Suprapubic skin (tissue), 3 donors: ENCODE measurements around the gene DGCR2.

ENCODE experiments used
- POLR2A ChIP-seq, 2 donors: fragments of 450-650 bp; IDR thresholded peaks; one replicate each; pipeline ENCODE4 v1.6.1; 2017; ENCODE audit warnings: antibody characterized with exemption in 2 of 2, mild to moderate bottlenecking in 2 of 2, moderate library complexity in 2 of 2
- TF ChIP-seq, protein P1 (sequence below), 2 donors: fragments of 200-600 bp in 1 of 2; fragments of 450-650 bp in 1 of 2; sonication (generic) in 1 of 2; IDR thresholded peaks; one replicate each; pipeline ENCODE4 v1.5.1; 2016 to 2019; ENCODE audit warnings: antibody characterized with exemption in 2 of 2, mild to moderate bottlenecking in 1 of 2, moderate library complexity in 1 of 2

DNA sequence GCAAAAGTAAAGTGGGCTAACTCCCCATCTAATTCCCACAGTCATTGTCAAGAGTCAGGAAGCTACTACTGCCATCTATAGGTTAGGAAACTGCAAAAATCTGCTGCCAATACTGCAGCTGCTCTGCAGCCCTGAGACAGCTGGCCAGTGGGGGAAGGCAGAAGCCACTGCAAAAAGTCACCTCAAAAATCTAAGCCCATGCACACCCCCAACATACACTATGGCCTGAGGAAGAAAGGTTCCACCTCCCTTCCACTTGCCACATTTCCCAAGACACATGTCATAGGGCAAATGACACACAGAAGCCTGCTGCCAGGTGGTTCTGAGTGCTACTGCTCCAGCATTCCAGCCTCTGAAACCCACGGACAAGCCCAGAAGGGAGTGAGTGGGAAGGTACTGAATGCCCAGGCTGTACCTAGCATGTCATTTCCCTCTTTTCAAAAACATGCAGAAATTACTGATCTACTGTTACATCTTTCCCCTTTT, 36.9 kb downstream of the DGCR2 start:
- no peak for TF ChIP-seq POLR2A (IDR thresholded peaks at IDR 0.05)
- TF ChIP-seq, protein P1, sequence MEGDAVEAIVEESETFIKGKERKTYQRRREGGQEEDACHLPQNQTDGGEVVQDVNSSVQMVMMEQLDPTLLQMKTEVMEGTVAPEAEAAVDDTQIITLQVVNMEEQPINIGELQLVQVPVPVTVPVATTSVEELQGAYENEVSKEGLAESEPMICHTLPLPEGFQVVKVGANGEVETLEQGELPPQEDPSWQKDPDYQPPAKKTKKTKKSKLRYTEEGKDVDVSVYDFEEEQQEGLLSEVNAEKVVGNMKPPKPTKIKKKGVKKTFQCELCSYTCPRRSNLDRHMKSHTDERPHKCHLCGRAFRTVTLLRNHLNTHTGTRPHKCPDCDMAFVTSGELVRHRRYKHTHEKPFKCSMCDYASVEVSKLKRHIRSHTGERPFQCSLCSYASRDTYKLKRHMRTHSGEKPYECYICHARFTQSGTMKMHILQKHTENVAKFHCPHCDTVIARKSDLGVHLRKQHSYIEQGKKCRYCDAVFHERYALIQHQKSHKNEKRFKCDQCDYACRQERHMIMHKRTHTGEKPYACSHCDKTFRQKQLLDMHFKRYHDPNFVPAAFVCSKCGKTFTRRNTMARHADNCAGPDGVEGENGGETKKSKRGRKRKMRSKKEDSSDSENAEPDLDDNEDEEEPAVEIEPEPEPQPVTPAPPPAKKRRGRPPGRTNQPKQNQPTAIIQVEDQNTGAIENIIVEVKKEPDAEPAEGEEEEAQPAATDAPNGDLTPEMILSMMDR (IDR thresholded peaks at IDR 0.05) = no peak
